HG03571 (cell line): ENCODE measurements around the gene CTNND2.

Experiments
- ATAC-seq: cut with Tn5 transposase; IDR thresholded peaks from one replicate; pipeline ENCODE4 v1.9.1; 2021; ENCODE audit not compliant: unreplicated experiment

The CTNND2 gene

DNA sequence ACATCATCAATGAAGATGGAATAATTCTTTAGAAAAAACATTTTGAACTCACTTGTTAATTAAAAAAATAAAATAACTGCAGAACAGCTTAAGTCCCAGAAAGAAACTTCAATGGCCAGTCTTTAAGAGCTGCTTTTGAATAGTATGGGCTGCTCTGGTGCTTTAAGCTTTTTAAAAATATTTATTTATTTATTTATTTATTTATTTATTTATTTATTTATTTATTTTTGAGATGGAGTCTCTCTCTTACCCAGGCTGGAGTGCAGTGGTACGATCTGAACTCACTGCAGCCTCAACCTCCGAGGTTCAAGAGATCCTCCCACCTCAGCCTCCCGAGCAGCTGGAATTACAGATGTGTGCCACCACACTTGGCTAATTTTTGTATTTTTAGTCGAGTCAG, 626.9 kb downstream of the CTNND2 start:
- ATAC-seq = no peak

DNA sequence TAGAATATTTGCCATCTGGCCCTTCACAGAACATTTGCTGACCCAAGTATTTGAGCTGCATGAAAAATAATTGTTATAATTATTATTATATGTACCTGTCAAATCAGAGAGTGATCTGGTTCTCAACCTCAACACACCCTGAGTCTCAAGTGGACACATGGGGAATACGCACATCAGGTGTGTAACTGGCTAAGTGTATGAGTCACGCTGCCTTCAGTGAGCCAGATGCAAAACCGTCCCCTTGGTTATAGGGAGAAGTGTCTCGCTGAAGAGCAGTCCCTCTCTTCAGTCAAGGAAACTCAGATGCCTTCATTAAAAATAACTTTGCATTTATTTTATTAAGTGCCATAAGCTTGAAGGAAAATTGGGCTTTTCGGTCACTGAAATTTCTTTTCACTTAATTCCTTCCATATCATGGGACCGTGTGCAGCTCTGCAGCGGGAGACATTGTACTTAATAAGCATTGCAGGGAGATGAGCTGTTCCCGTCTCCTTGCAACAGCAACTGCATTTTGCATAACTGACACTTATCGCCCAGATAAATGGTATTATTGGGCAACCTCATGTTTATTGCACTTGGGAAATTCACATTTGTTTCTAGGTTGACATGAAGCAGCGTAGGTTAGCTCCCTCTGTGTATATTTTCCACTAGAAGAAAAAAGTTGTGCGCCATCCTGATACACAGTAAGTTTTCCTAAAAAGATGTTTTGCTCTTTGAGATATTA, 630.9 kb downstream of the CTNND2 start:
- no peak for ATAC-seq

DNA sequence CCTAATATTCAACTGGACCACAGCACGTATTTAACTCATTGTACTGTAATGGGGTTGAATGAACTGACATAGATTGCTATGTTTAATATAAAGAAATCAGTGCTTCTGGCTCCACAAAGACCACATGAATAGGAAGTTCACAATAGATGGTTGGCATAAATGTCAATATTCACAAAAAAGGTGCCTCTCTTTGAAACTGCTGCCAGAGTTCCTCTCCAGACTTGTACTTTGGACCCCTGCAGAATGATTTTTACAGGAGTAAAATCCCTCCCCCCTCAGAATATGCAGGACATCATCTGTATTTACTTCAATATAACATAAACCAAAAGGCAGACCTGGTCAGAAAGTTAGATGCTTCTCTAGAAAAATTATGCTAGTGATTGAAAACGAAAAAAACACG, 634.7 kb downstream of the CTNND2 start:
- ATAC-seq = no peak

DNA sequence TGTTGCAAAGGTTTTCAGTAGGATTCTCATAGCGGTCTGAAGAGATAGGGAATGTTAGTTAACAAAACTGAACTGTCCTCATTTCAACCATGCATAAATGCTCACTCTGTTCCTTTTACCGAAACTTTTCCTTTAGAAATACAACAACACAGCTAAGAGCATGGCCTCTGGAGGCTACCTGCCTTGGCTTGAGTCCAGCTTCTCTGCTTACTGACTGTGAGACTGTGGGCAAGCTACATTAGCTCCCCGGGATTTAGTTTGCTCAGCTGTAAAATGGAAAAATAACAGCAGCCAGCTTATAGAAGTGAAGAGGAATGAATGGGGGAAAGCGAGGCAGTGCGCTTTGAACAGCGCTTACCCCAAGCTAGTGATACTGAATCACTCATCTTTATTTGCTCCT, 635.4 kb downstream of the CTNND2 start:
- no peak for ATAC-seq

DNA sequence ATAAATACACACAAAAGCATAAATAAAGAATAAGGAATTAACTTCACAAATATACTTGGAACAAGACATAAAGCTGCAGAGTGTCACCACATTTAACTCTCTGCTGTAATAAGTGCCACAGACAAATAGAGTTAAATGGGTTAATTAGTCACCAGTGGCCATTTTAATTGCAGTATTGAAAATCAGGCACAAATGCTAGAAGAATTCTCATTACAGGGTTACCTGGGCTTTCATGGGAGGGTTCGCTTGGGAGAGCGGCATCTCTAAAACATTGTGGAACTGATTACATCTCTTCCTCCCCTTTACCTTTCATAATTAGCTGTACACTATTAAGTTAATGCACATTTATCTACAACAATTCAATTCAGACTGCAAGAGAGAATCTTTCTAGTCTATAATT, 637.9 kb downstream of the CTNND2 start:
- no peak for ATAC-seq

DNA sequence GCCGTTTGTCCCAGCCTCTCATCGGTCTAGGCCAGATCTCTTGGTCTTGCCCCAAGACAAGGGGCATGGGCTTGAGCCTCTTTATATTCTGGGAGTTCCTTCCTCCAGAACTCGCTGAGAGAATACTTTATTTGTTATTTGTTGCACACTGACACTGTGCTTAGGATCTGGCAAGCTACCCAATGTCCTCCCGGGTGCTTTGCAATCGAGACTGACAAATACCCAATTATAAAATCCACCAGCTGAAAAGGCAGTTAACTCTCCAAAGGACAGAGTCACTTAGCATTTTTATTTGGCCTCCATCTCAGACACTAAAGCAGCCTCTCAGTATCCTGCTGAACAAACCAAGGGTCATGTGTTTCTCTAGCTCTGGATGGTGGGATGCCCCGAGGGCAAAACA, 643.0 kb downstream of the CTNND2 start:
- ATAC-seq = no peak

DNA sequence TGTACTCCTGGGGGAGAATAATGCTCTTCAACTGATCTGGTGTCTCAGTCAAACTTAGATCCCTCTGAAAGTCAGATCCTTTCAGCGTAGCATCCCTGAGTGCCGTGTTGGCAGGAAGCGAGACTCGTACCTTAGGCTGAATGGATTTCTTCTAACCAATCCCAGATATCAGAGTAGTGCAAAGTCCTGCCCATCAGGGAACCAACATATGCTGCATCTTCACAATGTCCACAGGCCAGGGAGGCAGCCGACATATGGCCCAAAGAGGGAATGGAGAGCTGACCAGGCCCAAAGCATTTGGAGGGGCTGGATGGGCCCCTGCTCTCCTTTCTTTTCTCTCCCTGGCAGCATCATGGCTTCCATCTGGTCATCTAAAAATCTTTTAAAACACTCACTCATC, 646.2 kb downstream of the CTNND2 start:
- ATAC-seq = no peak

DNA sequence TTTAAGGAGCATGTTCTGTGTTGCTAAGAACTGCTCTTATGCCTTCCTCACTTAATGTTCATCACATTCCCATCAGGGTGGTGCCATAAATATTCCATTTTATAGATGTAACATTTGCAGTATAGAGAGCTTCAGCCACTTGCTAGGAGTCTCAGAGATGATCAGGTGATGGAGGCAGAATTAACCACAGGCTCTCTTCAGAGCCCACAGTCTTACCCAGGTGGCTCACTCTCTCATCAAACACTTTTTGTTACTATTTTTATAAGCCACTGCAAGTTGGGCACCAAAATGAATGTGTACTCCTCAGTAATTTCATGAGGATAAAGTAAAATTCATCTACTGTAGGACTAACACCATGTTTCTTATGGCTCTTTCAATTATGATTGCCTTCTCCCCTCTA, 651.7 kb downstream of the CTNND2 start:
- no peak for ATAC-seq

DNA sequence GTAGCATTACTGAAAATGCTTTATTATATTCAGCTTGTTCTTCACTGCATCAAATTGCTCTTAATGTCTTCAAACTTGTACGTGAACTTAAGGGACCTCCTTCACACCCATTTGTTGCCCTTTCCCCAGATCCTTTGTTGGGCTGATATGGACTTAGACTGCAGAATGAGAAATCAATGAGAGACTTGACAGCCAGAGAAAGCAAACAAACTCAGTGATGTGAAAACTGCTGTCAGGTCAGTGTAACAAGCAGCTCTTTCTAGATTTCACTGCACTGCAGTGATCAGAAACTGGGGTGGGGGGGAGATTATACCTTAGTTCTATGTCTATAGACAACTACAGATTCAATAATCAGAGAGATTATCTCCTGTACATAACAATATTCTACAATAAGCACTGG, 652.2 kb downstream of the CTNND2 start:
- ATAC-seq = no peak

DNA sequence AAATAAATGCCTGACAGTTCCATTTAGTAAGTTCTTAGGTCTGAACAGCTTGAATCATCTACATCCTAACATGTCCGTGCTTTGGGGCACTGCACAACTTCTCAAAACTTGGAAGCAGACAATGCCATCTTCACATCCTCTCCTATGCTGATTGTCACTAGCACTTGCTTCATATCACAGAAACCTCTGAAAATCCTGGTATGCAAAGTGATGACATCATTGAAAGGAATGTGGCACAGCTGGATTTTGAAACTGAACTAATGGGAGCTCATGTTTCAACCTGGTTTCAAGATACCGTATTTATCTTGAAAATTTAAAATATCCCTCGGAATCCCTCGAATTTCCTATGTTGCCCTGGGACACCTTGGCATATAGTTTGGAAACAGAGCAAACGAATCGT, 653.0 kb downstream of the CTNND2 start:
- no peak for ATAC-seq

DNA sequence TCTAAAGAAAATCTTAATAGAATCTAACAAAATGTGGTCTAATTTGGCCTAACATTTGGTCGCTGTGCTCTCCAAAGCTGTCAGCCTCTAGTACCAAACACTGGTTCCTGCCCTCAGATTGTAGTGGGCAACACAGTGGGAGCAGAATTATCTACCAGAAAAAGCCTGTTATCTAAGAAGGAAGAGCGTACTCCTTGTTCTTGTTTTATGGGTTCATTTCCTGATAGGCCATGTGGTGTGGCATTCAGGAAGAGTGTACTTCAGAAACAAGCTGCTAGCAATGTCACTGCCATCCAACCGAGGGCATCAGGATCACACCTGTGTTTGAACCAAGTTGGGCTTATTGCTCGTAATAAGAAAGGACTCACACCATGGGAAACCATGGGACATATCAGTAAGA, 655.3 kb downstream of the CTNND2 start:
- no peak for ATAC-seq

DNA sequence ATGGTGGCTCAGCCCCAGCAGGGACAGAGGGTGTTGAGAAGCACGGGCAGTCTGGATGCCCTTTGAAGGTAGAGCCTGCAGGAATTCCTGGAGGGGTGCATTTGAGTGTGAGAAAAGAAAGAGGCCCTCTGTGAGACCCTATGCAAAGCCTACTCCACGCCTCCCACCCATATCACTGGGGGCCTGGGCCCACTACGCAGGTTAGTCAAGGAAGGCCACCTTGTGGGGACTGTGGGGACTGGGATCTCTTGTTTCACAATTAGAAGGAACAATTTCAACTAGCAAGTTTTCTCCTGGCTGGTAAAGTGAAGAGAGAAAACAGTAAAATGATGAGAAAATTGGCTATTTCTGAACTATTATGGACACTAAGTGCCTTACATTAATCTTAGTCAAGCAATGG, 657.0 kb downstream of the CTNND2 start:
- ATAC-seq = no peak

DNA sequence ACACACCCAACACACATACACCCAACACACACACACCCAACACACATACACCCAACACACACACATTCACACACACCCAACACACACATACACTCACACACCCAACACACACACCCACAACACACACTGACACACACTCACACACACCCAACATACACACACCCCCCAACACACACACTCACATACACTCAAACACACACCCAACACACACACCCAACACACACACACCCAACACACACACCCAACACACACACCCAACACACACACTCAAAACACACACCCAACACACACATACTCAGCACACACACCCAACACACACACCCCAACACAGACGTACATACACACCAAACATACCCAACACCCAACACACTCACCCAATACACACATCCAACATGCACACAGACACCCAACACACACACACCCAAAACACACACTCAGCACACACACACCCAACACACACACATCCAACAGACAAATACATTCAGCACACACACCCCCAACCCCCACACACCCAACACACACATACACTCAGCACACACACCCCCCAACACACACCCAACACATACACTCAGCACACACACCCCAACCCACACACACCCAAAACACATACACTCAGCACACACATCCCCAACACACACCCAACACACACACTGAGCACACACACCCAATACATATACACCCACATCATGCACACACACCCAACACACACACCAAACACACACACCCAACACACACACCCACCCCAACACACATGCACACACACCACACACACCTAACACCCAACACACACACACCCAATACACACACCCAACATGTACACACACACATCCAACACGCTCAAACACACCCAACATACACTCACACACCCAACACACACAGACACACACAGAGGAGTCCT, 663.7 kb downstream of the CTNND2 start:
- ATAC-seq = no peak

DNA sequence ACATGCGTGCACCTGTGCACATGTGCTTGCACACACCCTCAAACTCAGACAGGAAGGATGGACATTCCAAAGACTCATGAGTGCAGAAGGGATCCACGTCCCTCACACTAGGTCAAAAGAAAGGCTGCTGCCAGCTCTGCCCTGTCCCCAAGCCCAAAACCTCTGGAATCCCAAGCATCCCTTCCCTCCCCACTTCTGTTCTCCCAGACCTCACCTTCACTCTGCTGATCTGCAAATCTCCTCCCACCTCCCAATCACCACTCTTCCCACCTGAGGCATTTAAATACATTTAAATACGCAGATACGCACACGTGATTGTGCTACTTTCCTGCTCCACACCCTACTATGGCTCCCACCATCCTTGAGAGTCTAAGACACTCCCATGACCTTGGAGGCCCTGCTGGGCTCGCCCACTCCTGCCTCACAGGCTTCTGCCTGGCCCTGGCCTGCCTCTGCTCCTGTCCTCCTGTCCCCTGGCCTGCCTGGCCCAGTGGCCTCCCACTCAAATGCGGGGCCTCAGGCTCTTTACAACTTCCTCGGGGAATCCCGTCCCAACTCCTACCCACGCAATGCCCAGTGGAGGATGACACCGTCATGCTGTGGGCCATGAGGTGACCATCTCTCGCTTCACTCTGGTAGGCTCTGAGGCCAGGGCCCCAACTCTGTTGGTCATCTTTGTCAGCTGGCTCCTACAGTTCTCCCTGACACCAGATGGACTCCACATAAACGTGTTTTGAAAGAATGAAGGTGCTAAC, 664.8 kb downstream of the CTNND2 start:
- no peak for ATAC-seq

DNA sequence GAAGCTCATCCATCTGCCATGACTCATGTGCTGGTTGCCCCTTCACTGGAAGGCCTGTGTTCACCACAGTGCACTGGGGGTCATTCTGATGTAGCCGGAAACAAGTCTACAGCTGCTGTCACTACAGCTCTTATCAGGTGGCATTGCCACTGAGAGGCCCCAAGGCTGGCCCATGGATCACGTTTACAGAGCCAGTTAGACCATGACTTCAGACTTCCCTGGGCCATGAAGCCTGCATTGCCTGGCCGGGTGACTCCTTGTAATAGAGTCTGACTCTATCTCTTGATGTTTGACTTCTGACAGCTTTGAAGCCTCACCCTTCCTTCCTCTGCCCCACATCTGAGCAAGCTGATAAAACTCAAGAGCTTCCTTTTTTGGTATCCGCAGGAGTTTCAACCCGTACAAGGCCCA, 669.7 kb downstream of the CTNND2 start:
- ATAC-seq = no peak

DNA sequence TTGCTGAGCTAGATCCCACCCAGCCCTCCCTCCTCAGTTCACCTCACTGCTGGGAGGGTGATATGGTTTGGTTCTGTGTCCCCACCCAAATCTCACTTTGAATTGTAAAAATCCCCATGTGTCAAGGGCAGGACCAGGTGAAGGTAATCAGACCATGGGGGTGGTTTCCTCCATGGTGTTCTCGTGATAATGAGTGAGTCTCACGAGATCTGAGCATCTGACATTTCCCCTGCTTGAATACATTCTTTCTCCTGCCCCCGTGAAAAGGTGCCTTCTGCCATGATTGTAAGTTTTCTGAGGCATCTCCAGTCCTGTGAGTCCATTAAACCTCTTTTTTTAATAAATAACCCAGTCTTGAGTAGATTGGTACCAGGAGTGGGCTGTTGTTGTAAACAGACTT, 673.4 kb downstream of the CTNND2 start:
- no peak for ATAC-seq

DNA sequence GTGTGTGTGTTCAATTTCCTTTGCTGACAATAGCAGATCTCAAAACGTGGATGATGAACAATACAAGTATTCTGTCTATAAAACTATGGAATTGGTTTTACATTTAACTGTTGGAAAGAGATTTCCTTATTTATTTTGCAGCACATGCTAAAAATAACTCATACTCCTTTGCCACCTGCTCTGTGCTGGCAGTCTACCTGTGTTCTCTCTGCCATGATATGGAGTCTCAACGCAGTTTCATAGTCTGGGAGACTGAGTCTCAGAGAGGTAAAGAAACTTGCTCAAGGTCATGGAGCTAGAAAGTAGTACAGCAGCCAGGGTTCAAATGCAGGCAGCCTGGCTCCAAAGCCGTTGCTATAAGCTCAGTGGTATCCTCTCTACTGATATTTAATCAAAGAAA, 677.2 kb downstream of the CTNND2 start:
- ATAC-seq = no peak

DNA sequence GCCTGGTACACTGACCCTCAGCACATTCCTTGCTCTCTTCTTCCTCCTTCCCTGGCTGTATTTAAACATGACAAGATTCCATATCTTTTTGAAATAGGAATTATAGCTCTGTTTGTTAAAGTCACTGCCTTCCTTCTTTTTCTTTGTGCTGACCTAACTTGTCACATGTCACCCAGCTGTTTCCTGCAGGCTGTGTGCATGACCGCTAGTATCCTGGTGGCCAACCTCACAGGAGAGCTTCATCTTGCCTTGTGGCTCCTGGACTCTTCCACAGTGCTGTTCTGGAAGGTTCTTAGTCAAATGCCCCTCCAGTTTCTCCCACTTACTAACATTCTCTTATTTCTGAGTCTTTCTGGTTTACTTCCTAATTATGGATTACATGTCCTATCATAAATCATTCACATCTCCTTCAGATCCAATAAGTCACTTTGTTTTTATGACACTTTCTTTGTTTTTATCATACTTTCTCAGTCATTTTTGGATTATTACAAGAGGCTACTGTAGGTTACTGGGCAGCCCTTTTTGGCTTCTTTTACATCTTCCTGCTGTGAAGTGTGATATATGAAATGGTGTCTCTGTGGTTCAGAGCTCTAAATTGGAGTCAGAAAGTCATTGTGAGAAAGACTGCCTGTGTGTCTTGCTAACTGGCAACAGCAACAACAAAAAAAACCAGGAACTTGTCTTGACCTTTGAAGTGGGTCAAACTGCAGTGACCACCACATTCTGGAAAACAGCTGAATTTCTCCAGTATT, 679.6 kb downstream of the CTNND2 start:
- ATAC-seq = no peak

DNA sequence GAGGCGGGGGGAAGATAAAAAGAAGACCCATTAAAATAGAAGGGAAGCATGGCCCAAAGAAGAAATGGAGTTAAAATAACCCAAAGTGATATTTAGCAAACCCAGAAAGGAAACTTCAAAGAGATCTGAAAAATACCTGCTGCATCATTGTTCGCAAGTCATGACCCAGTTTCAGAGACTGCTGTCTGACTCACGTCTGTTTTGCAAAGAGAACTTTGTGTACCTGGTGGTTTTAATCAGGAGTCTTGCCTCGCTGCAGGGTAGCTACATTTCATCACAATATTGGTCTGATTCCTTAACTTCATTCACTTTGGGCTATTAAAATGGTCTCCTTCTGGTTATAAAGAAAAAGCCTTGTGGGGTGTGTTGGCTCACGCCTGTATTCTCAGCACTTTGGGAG, 682.1 kb downstream of the CTNND2 start:
- no peak for ATAC-seq

DNA sequence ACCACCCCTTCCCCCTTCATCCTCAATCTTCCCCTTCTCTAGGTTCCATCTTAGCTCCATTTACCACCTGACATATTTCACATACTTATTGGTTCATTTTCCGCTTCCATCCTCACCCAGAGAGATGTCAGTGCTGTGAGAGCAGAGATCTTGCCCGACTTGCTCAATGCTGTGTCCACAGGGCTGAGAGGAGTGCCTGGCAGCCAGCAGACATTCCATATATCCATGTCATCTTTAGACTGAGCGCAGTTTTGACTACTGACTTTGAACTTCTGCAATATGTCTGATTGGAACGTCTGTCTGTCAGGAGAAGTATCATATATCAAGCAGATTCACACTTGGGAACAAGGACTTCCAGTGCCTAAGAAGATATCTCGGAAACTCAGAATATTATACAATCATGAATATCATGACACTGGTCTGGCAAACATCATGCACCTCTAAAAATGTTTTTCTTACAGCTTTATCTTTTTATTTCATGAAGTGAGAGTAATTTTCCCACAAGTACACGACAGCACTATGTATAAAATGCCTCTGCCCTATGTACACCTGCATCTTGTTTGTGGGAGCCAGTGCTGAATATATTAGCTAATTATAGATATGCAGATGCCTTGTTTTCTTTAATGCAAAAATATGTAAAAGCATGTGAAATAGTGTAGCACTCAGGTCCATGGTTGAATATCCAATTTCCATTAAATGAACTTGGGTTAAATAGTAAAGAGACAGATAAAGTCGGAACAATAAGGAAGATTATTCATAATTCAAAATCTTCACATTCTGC, 689.2 kb downstream of the CTNND2 start:
- no peak for ATAC-seq
